HL-60 (cell line): ENCODE data around the gene PCID2.

Experiments used
- GABPA ChIP-seq: IDR thresholded peaks from 2 replicates; pipeline ENCODE4 v1.6.1; 2012; ENCODE audit warnings: low read depth
- POLR2AphosphoS5 ChIP-seq: IDR thresholded peaks from 2 replicates; pipeline ENCODE4 v1.6.1; 2012; ENCODE audit warnings: low read depth
- SPI1 ChIP-seq: IDR thresholded peaks from 2 replicates; pipeline ENCODE4 v1.6.1; 2012; ENCODE audit warnings: low read depth, mild to moderate bottlenecking, borderline replicate concordance
- TF ChIP-seq, protein P1 (sequence below): IDR thresholded peaks from one replicate; pipeline ENCODE4 v1.5.1; 2011; ENCODE audit warnings: low read length, control low read depth, inconsistent platforms; ENCODE audit not compliant: insufficient read depth
- TF ChIP-seq, protein P2 (sequence below): IDR thresholded peaks from 2 replicates; pipeline ENCODE4 v1.6.1; 2012; ENCODE audit warnings: low read depth; ENCODE audit not compliant: insufficient replicate concordance

DNA sequence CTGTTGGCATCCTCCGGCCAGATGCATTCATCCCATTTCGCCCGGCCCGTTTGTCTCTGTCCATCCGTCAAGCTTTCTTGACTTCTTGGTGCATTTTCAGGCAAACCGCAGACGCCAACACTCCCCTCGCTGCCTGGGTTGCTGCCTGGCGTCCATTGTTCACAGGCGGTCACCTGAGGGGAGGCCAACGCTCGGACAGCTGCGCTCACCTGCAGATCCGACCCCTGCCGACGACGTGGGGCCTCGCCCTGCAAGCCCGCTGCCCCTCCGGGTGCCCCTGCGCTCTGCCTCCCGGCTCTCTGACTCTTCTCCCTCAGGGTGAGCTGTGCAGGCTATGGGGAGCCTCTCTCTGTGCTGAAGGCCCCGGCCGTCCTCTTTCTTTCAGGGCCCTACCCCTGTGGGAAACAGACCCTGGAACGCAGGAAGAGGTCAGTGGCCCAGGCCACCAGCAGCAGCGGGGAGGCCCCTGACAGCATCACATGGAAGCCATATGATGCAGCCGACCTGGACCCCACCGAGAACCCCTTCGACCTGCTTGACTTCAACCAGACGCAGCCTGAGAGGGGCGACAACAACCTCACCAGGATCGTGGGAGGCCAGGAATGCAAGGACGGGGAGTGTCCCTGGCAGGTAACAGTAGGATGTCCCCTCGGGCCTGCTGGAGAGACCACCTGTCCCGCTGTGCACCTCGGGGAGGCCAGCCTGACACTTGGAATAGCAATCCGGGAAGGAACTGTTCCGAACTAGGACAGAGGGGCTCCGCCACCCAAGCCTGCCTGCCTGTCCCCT is 64.8 kb downstream of the PCID2 start:
- TF ChIP-seq, protein P1, sequence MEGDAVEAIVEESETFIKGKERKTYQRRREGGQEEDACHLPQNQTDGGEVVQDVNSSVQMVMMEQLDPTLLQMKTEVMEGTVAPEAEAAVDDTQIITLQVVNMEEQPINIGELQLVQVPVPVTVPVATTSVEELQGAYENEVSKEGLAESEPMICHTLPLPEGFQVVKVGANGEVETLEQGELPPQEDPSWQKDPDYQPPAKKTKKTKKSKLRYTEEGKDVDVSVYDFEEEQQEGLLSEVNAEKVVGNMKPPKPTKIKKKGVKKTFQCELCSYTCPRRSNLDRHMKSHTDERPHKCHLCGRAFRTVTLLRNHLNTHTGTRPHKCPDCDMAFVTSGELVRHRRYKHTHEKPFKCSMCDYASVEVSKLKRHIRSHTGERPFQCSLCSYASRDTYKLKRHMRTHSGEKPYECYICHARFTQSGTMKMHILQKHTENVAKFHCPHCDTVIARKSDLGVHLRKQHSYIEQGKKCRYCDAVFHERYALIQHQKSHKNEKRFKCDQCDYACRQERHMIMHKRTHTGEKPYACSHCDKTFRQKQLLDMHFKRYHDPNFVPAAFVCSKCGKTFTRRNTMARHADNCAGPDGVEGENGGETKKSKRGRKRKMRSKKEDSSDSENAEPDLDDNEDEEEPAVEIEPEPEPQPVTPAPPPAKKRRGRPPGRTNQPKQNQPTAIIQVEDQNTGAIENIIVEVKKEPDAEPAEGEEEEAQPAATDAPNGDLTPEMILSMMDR, result no peak
- TF ChIP-seq GABPA (no peak), POLR2AphosphoS5 (no peak), SPI1 (no peak)
- TF ChIP-seq, protein P2, sequence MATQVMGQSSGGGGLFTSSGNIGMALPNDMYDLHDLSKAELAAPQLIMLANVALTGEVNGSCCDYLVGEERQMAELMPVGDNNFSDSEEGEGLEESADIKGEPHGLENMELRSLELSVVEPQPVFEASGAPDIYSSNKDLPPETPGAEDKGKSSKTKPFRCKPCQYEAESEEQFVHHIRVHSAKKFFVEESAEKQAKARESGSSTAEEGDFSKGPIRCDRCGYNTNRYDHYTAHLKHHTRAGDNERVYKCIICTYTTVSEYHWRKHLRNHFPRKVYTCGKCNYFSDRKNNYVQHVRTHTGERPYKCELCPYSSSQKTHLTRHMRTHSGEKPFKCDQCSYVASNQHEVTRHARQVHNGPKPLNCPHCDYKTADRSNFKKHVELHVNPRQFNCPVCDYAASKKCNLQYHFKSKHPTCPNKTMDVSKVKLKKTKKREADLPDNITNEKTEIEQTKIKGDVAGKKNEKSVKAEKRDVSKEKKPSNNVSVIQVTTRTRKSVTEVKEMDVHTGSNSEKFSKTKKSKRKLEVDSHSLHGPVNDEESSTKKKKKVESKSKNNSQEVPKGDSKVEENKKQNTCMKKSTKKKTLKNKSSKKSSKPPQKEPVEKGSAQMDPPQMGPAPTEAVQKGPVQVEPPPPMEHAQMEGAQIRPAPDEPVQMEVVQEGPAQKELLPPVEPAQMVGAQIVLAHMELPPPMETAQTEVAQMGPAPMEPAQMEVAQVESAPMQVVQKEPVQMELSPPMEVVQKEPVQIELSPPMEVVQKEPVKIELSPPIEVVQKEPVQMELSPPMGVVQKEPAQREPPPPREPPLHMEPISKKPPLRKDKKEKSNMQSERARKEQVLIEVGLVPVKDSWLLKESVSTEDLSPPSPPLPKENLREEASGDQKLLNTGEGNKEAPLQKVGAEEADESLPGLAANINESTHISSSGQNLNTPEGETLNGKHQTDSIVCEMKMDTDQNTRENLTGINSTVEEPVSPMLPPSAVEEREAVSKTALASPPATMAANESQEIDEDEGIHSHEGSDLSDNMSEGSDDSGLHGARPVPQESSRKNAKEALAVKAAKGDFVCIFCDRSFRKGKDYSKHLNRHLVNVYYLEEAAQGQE, result no peak
